Keratinocyte (primary cell): Measurements from ENCODE around the gene KLHL29. TPM values are rescaled to one million over a fixed set of nuclear protein-coding genes. Genes with fewer than 3 reads are reported as not detected.

Source experiments
- DNase-seq: peaks from one replicate; pipeline ENCODE4 v3.0.0-alpha.2; 2011; ENCODE audit warnings: low read depth, missing footprints, low spot score
- FAIRE-seq: peaks from 2 replicates; lab custom pipeline; 2011; peaks lifted over from hg19 to GRCh38; lab: Jason Lieb, UNC
- H2AFZ ChIP-seq: 2 replicates; pipeline ENCODE4 v1.6.0; 2012; ENCODE audit warnings: low read length, control low read depth, inconsistent platforms; ENCODE audit not compliant: control insufficient read depth
- H3K27ac ChIP-seq: 2 replicates; pipeline ENCODE4 v1.5.1; 2011; ENCODE audit warnings: low read length; ENCODE audit not compliant: control insufficient read depth, insufficient read depth
- H3K27me3 ChIP-seq: 3 replicates; pipeline ENCODE4 v1.6.0; 2011; ENCODE audit warnings: low read length; ENCODE audit not compliant: control insufficient read depth, insufficient read depth; ENCODE audit errors: extremely low read depth
- H3K36me3 ChIP-seq, 2 experiments: 2 replicates in 1 of 2; 3 replicates in 1 of 2; pipeline ENCODE4 v1.5.1; 2011; ENCODE audit warnings: low read length in 2 of 2, mild to moderate bottlenecking in 1 of 2; ENCODE audit not compliant: control insufficient read depth in 2 of 2, insufficient read depth in 2 of 2; ENCODE audit errors: extremely low read depth in 1 of 2
- H3K4me1 ChIP-seq: 3 replicates; pipeline ENCODE4 v1.5.1; 2011; ENCODE audit warnings: low read length; ENCODE audit not compliant: control insufficient read depth, insufficient read depth; ENCODE audit errors: extremely low read depth
- H3K4me2 ChIP-seq: 3 replicates; pipeline ENCODE4 v1.6.0; 2011; ENCODE audit warnings: low read depth, low read length; ENCODE audit not compliant: control insufficient read depth, insufficient read depth; ENCODE audit errors: extremely low read depth
- H3K4me3 ChIP-seq, 3 experiments: fragments of 200-600 bp in 1 of 3; sonication (generic) in 1 of 3; 2 replicates in 2 of 3; 3 replicates in 1 of 3; pipeline ENCODE4 v1.5.1; 2011 to 2016; ENCODE audit warnings: low read length in 3 of 3, mild to moderate bottlenecking in 3 of 3, control low read depth in 2 of 3, inconsistent platforms in 1 of 3, low read depth in 1 of 3, mixed read lengths in 1 of 3, mixed run types in 1 of 3, moderate library complexity in 1 of 3; ENCODE audit not compliant: control insufficient read depth in 2 of 3, insufficient read depth in 2 of 3; ENCODE audit errors: extremely low read depth in 1 of 3
- H3K79me2 ChIP-seq: 2 replicates; pipeline ENCODE4 v1.6.0; 2012; ENCODE audit warnings: low read length; ENCODE audit not compliant: control insufficient read depth, insufficient read depth
- H3K9ac ChIP-seq: 3 replicates; pipeline ENCODE4 v1.6.0; 2011; ENCODE audit warnings: low read length; ENCODE audit not compliant: control insufficient read depth, insufficient read depth; ENCODE audit errors: extremely low read depth
- H3K9me1 ChIP-seq: 3 replicates; pipeline ENCODE4 v1.6.0; 2011; ENCODE audit warnings: low read length; ENCODE audit not compliant: control insufficient read depth, insufficient read depth; ENCODE audit errors: extremely low read depth
- H3K9me3 ChIP-seq: 2 replicates; pipeline ENCODE4 v1.5.1; 2012; ENCODE audit warnings: low read depth, low read length; ENCODE audit not compliant: control insufficient read depth
- H4K20me1 ChIP-seq: 3 replicates; pipeline ENCODE4 v1.6.0; 2011; ENCODE audit warnings: low read length; ENCODE audit not compliant: control insufficient read depth, insufficient read depth; ENCODE audit errors: extremely low read depth
- EZH2 ChIP-seq: IDR thresholded peaks from one replicate; pipeline ENCODE4 v1.6.1; 2012; ENCODE audit warnings: inconsistent platforms, mild to moderate bottlenecking, low read length, moderate library complexity
- dilution Hi-C: fragments of 300-500 bp; cut with MboI; formaldehyde crosslinking; loops from one replicate; pipeline ENCODE4 v1.7.0; 2020; ENCODE audit warnings: low sequenced_read_pairs; ENCODE audit not compliant: extremely low pct_ligation_motif_present
- polyA plus RNA-seq, 5 experiments: library from polyadenylated mRNA; depleted of rRNA in 3 of 5; stranded (reverse) in 3 of 5; stranded (forward) in 1 of 5; unstranded in 1 of 5; fragments of >200 nt; gene quantifications; 1 replicate in 1 of 5; 2 replicates in 3 of 5; 3 replicates in 1 of 5; pipeline versions ENCODE4 v1.2.1 to v1.2.3, GENCODE V29; 2011 to 2012; ENCODE audit warnings: missing spikeins in 2 of 5, low read depth in 1 of 5, low replicate concordance in 1 of 5
- TF ChIP-seq, protein P1 (sequence below), 3 experiments: IDR thresholded peaks in 1 of 3; conservative IDR thresholded peaks in 1 of 3; optimal IDR thresholded peaks in 1 of 3; 2 replicates in 2 of 3; 3 replicates in 1 of 3; pipeline versions ENCODE3 to v1.5.1; 2011; ENCODE audit warnings: low read length in 3 of 3, mild to moderate bottlenecking in 3 of 3, moderate library complexity in 2 of 3, control low read depth in 1 of 3, inconsistent platforms in 1 of 3; ENCODE audit not compliant: insufficient read depth in 2 of 3; ENCODE audit errors: extremely low read depth in 1 of 3

Gene KLHL29
- polyA plus RNA-seq, 1 donor (not counting 4 experiments of a cell fraction or from before 2014, with no cell fraction given) = 4.7 TPM

DNA sequence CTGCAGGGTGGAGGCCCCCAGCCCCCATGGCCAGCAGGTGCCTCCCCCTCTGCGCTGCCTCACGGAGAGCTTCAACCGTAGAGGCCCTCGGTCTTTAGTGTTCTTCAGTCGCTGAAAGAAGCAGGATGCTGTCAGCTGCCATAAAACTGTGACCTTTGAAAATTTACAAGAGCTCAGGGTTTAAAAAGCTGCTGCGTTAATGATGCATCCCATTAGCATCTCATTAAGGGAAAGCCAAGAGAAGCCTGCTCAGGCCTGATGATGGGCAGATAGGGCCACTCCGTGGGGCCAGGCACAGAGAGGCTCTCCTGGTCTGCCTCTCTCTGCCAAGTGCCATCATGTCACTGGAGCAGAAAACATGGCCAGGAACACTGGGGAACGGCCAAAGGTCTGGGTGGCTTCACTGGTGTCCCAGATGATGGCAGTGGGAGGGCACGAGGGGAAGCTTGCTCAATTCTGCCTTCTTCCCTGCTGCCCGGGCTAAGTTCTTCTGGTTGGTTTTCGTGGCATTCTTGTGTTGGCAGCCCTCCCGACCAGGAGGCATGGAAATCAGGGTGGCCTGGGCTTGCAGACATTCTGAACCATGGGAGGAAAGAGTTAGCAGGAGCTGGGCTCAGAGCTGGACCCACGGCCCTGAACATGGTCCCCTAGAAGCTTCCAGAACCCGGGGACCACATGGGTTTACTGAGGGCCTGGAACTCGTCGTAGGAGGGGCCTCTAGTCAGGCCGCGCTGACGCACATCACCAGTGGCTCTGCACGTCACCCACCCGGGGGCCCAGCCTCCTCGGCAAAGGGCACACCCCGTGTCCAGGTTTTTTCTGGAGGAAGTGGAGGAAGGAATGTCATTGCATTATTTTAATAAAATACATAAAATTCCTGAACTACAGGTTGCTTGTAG is 250.7 kb downstream of the KLHL29 start:
- Histone ChIP-seq H3K9me3 (no peaks in the 10 kb centered on the region), H3K4me3 (no peak overlapping the region), H2AFZ (no peak overlapping the region), H3K27me3 (no peaks in the 10 kb centered on the region), H3K4me2 (no peak overlapping the region), H3K9ac (no peak overlapping the region), H3K9me1 (peaks cover 2% of the 10 kb centered on the region), H4K20me1 (peaks cover 7% of the 10 kb centered on the region), H3K4me1 (no peaks in the 10 kb centered on the region), H3K27ac (no peak overlapping the region), H3K36me3 (peaks cover 0 to 2% of the 10 kb centered on the region in 2 experiments), H3K79me2 (no peaks in the 10 kb centered on the region)
- dilution Hi-C loops = no loop called here
- FAIRE-seq (no peak), DNase-seq (no peak)
- TF ChIP-seq, protein P1, sequence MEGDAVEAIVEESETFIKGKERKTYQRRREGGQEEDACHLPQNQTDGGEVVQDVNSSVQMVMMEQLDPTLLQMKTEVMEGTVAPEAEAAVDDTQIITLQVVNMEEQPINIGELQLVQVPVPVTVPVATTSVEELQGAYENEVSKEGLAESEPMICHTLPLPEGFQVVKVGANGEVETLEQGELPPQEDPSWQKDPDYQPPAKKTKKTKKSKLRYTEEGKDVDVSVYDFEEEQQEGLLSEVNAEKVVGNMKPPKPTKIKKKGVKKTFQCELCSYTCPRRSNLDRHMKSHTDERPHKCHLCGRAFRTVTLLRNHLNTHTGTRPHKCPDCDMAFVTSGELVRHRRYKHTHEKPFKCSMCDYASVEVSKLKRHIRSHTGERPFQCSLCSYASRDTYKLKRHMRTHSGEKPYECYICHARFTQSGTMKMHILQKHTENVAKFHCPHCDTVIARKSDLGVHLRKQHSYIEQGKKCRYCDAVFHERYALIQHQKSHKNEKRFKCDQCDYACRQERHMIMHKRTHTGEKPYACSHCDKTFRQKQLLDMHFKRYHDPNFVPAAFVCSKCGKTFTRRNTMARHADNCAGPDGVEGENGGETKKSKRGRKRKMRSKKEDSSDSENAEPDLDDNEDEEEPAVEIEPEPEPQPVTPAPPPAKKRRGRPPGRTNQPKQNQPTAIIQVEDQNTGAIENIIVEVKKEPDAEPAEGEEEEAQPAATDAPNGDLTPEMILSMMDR (optimal IDR thresholded peaks at IDR 0.05 in 1 of 3, IDR thresholded peaks at IDR 0.05 in 1 of 3, conservative IDR thresholded peaks at IDR 0.05 in 1 of 3; ENCODE audit: extremely low read depth in 1 of 3, insufficient read depth in 2 of 3, low read length in 3 of 3) = no peak
- no peak for TF ChIP-seq EZH2

- dilution Hi-C loops = no loop called here
- Histone ChIP-seq H2AFZ (no peak overlapping the region), H3K9ac (no peak overlapping the region), H3K9me3 (no peaks in the 10 kb centered on the region), H4K20me1 (peaks cover 7% of the 10 kb centered on the region), H3K4me2 (no peak overlapping the region), H3K4me1 (no peaks in the 10 kb centered on the region), H3K36me3 (peaks cover 0 to 2% of the 10 kb centered on the region in 2 experiments), H3K79me2 (no peaks in the 10 kb centered on the region), H3K27me3 (no peaks in the 10 kb centered on the region), H3K4me3 (no peak overlapping the region), H3K9me1 (peaks cover 2% of the 10 kb centered on the region), H3K27ac (no peak overlapping the region)
- FAIRE-seq (no peak), DNase-seq (no peak)
- TF ChIP-seq, protein P1 (optimal IDR thresholded peaks at IDR 0.05 in 1 of 3, IDR thresholded peaks at IDR 0.05 in 1 of 3, conservative IDR thresholded peaks at IDR 0.05 in 1 of 3; ENCODE audit: extremely low read depth in 1 of 3, insufficient read depth in 2 of 3, low read length in 3 of 3) = peak in 1 of 3 experiments; percentile 47
- no peak for TF ChIP-seq EZH2
Measured at GRCh38 chr2:23636426-23636825, 251.4 kb downstream of the KLHL29 start.
